ENCODE data around the gene TNFAIP8.

GRCh38 chr5:119347574-119347973, 8.2 kb upstream of the TNFAIP8 start:
- TF ChIP-seq POLR2A (IDR thresholded peaks at IDR 0.05; ENCODE audit: low read depth, low read length) (no peak), TAF1 (IDR thresholded peaks at IDR 0.05; ENCODE audit: borderline replicate concordance, low read depth, low read length) (no peak)
